Caco-2 (cell line): ENCODE data around the gene GRIPAP1. TPM values are rescaled to one million over a fixed set of nuclear protein-coding genes. Genes with fewer than 3 reads are reported as not detected.

Experiments
- BruUV-seq: library from RNA; stranded (reverse); fragments of 400-500 nt; replicated peaks from 2 replicates; lab custom pipeline; 2021; lab: Mats Ljungman, UMichigan
- CTCF ChIA-PET: fragments of 300-600 bp; sonication (Branson Sonifier 250); formaldehyde crosslinking; loops from one replicate; lab custom pipeline; 2022; ENCODE audit warnings: antibody characterized with exemption; lab: Charles Lee
- POLR2A ChIA-PET: fragments of 300-600 bp; sonication (Branson Sonifier 250); formaldehyde crosslinking; loops from one replicate; lab custom pipeline; 2022; ENCODE audit warnings: antibody characterized with exemption; lab: Charles Lee
- DNase-seq, 2 experiments: peaks; one replicate each; pipeline versions ENCODE4 v3.0.0 to v3.0.0-alpha.2; 2020 to 2022
- H3K27me3 ChIP-seq: replicated peaks from 2 replicates; pipeline ENCODE4 v1.6.0; 2011; ENCODE audit warnings: low read length; ENCODE audit not compliant: control insufficient read depth, insufficient read depth
- H3K36me3 ChIP-seq: 2 replicates; pipeline ENCODE4 v1.5.1; 2011; ENCODE audit warnings: low read length; ENCODE audit not compliant: control insufficient read depth, insufficient read depth
- H3K4me1 ChIP-seq: fragments of 250-450 bp; sonication (Bioruptor Pico); 2 replicates; pipeline ENCODE4 v1.5.1; 2020; ENCODE audit warnings: mild to moderate bottlenecking
- H3K4me3 ChIP-seq: 2 replicates; pipeline ENCODE4 v1.5.1; 2011; ENCODE audit warnings: low read depth, mild to moderate bottlenecking, control low read depth, low read length
- H3K9me3 ChIP-seq: fragments of 250-450 bp; sonication (Bioruptor Pico); 2 replicates; pipeline ENCODE4 v1.5.1; 2020; ENCODE audit warnings: mild to moderate bottlenecking, moderate library complexity
- H3K27ac Mint-ChIP-seq: one replicate; pipeline ENCODE4 v1.8.0; 2022; ENCODE audit warnings: mixed read lengths; ENCODE audit not compliant: unreplicated experiment
- H3K27me3 Mint-ChIP-seq: one replicate; pipeline ENCODE4 v1.8.0; 2022; ENCODE audit warnings: mixed read lengths; ENCODE audit not compliant: insufficient read depth, unreplicated experiment
- H3K36me3 Mint-ChIP-seq: one replicate; pipeline ENCODE4 v1.8.0; 2022; ENCODE audit warnings: mild to moderate bottlenecking, mixed read lengths; ENCODE audit not compliant: insufficient read depth, unreplicated experiment
- H3K4me1 Mint-ChIP-seq: one replicate; pipeline ENCODE4 v1.8.0; 2022; ENCODE audit warnings: low read depth, mixed read lengths; ENCODE audit not compliant: unreplicated experiment
- H3K4me3 Mint-ChIP-seq: one replicate; pipeline ENCODE4 v1.8.0; 2022; ENCODE audit warnings: mild to moderate bottlenecking, moderate library complexity, mixed read lengths; ENCODE audit not compliant: unreplicated experiment
- H3K9me3 Mint-ChIP-seq: one replicate; pipeline ENCODE4 v1.8.0; 2022; ENCODE audit warnings: mixed read lengths; ENCODE audit not compliant: unreplicated experiment
- intact Hi-C: fragments of 100-400 bp; cut with micrococcal nuclease; formaldehyde crosslinking; loops from one replicate; pipeline ENCODE4 v1.10.0; 2022; ENCODE audit not compliant: unreplicated experiment
- total RNA-seq: library from RNA; stranded (reverse); gene quantifications from 2 replicates; pipeline ENCODE4 v1.2.3, GENCODE V29; 2022
- TF ChIP-seq, protein P1 (sequence below), 2 experiments: fragments of 200-600 bp in 1 of 2; IDR thresholded peaks; 1 replicate in 1 of 2; 2 replicates in 1 of 2; pipeline versions ENCODE4 v1.5.1 to v1.8.0; 2011 to 2022; ENCODE audit warnings: antibody characterized with exemption in 1 of 2, control low read depth in 1 of 2, inconsistent platforms in 1 of 2, low read depth in 1 of 2, low read length in 1 of 2, mild to moderate bottlenecking in 1 of 2, moderate library complexity in 1 of 2; ENCODE audit not compliant: insufficient read depth in 1 of 2, severe bottlenecking in 1 of 2, unreplicated experiment in 1 of 2

The GRIPAP1 gene
- total RNA-seq, 1 experiment from 2014 or later, result 43.6 TPM

DNA sequence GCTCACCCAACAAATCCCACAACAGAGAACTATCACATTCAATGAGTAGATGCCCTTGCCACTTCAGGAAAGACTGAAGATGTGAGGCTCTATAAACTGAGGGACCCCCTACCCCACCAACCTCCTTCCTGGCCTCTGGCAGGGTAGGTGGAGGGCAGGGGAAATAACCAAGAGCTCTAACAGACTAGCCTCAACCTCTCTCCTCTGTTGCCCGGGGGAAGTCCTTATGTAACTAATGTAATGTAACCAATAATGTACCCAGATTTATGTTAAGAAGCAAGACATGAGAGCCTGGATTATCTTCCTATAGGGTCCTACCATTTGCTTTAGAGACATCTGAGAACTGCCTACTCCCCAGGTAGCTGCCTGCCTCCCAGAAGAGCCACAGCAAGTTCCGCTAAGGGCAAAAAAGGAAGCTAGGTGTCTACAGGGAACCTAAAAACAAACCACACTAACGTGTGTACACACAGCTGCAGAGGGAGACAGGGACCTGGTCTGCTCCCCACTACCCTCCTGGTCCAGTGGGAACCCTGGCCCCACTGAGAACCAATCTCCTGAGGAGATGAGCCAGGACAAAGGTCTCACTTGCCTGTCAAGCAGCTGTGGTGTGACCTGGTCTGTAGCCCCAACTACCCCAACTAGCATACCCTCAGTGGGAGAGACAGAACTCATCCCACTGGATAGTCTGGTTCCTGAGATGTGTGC lies 62.4 kb downstream of the GRIPAP1 start:
- H3K4me3 Mint-ChIP-seq, result no peak overlapping the region
- POLR2A ChIA-PET, result no interaction called here
- no peak overlapping the region for H3K4me3 ChIP-seq
- no peaks in the 10 kb centered on the region; the same call in 1 of the 2 replicates for H3K36me3 ChIP-seq
- intact Hi-C loops, result no loop called here
- no peaks in the 10 kb centered on the region for H3K4me1 ChIP-seq
- H3K9me3 Mint-ChIP-seq, result no peaks in the 10 kb centered on the region
- TF ChIP-seq, protein P1, sequence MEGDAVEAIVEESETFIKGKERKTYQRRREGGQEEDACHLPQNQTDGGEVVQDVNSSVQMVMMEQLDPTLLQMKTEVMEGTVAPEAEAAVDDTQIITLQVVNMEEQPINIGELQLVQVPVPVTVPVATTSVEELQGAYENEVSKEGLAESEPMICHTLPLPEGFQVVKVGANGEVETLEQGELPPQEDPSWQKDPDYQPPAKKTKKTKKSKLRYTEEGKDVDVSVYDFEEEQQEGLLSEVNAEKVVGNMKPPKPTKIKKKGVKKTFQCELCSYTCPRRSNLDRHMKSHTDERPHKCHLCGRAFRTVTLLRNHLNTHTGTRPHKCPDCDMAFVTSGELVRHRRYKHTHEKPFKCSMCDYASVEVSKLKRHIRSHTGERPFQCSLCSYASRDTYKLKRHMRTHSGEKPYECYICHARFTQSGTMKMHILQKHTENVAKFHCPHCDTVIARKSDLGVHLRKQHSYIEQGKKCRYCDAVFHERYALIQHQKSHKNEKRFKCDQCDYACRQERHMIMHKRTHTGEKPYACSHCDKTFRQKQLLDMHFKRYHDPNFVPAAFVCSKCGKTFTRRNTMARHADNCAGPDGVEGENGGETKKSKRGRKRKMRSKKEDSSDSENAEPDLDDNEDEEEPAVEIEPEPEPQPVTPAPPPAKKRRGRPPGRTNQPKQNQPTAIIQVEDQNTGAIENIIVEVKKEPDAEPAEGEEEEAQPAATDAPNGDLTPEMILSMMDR (IDR thresholded peaks at IDR 0.05; ENCODE audit: insufficient read depth in 1 of 2, low read depth in 1 of 2, low read length in 1 of 2, severe bottlenecking in 1 of 2, unreplicated experiment in 1 of 2), result no peak
- H3K4me1 Mint-ChIP-seq, result no peaks in the 10 kb centered on the region
- H3K9me3 ChIP-seq, result no peaks in the 10 kb centered on the region
- H3K27me3 Mint-ChIP-seq, result no peaks in the 10 kb centered on the region
- no peaks in the 10 kb centered on the region for H3K27me3 ChIP-seq
- H3K27ac Mint-ChIP-seq, result no peak overlapping the region
- peaks cover 18% of the 10 kb centered on the region for H3K36me3 Mint-ChIP-seq
- DNase-seq, result no peak
- CTCF ChIA-PET, result interaction anchor here (0.6 kb wide), 1 partner anchor 104 kb away, joined by 3 read pairs; no protein-coding TSS in a partner anchor
- BruUV-seq, result no TSS peak

DNA sequence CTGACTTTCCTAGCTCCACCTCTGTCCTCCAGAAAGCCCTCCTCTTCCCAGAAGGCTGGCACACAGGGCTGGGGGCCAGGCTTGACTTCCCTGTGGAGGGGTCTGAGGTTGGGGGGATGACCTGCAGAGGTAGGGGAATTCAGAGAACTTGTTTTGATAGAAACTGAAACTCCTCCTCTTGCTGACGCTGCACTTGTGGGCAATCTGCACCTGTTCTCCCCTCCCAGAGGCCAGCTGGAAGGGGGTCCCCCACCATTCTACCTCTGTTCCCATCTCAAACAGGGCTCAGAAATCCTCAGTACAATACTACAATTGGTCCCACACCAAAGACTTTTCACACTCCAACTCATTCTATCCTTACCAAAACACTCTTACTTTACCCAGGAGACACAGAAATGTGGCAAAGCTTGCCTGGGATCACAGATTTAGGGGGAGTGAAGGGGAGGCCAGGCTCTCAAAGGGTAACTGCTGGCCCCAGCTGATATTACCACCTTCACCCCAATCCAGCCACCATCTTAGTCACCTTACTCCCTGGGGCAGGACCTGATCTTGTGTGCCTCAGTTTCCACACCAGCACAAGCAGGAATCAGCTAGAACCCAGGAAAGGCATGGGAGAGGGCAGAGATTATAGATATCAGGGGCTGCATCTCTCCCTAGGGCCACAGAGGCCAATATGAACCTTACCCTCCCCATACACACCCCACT lies 63.2 kb downstream of the GRIPAP1 start:
- H3K9me3 Mint-ChIP-seq, result no peaks in the 10 kb centered on the region

More for the DNA sequence above, 63.2 kb downstream of the GRIPAP1 start:
- DNase-seq, result no peak
- Mint-ChIP-seq H3K27me3 (no peaks in the 10 kb centered on the region), H3K36me3 (peaks cover 18% of the 10 kb centered on the region), H3K4me3 (no peak overlapping the region), H3K27ac (no peak overlapping the region), H3K4me1 (no peaks in the 10 kb centered on the region)
- CTCF ChIA-PET, result no interaction called here
- no peaks in the 10 kb centered on the region for H3K27me3 ChIP-seq
- H3K4me1 ChIP-seq, result no peaks in the 10 kb centered on the region
- TF ChIP-seq, protein P1 (IDR thresholded peaks at IDR 0.05; ENCODE audit: insufficient read depth in 1 of 2, low read depth in 1 of 2, low read length in 1 of 2, severe bottlenecking in 1 of 2, unreplicated experiment in 1 of 2), result no peak
- H3K36me3 ChIP-seq, result no peaks in the 10 kb centered on the region; the same call in 1 of the 2 replicates
- intact Hi-C loops, result no loop called here
- H3K4me3 ChIP-seq, result no peak overlapping the region
- H3K9me3 ChIP-seq, result no peaks in the 10 kb centered on the region
- POLR2A ChIA-PET, result no interaction called here
- BruUV-seq, result no TSS peak
